SJCRH30 (cell line): ENCODE results near the gene TSC1. TPM values are rescaled to one million over a fixed set of nuclear protein-coding genes. Genes with fewer than 3 reads are reported as not detected.
A peak's percentile ranks its signal among the peaks of the same experiment; 100 is the strongest.
"Not testable (repeated sequence)": the region's sequence is repeated elsewhere in the genome, so short reads cannot be mapped to it uniquely, and the experiment has no call there.

Experiments
- DNase-seq, 2 experiments: peaks; one replicate each; pipeline ENCODE4 v3.0.0-alpha.2; 2015 to 2020
- H3K27ac ChIP-seq: fragments of 250-450 bp; sonication (Bioruptor Pico); 2 replicates; pipeline ENCODE4 v1.5.1; 2020; ENCODE audit warnings: mild to moderate bottlenecking, moderate library complexity
- H3K27me3 ChIP-seq: fragments of 250-450 bp; sonication (Bioruptor Pico); 2 replicates; pipeline ENCODE4 v1.5.1; 2020; ENCODE audit warnings: mild to moderate bottlenecking, moderate library complexity
- H3K36me3 ChIP-seq: fragments of 250-450 bp; sonication (Bioruptor Pico); 2 replicates; pipeline ENCODE4 v1.5.1; 2020; ENCODE audit warnings: mild to moderate bottlenecking, moderate library complexity
- H3K4me1 ChIP-seq: fragments of 250-450 bp; sonication (Bioruptor Pico); 2 replicates; pipeline ENCODE4 v1.5.1; 2020; ENCODE audit warnings: mild to moderate bottlenecking, moderate library complexity
- H3K4me3 ChIP-seq: fragments of 250-450 bp; sonication (Bioruptor Pico); 2 replicates; pipeline ENCODE4 v1.5.1; 2020; ENCODE audit warnings: mild to moderate bottlenecking, moderate library complexity
- H3K9me3 ChIP-seq: fragments of 250-450 bp; sonication (Bioruptor Pico); replicated peaks from 2 replicates; pipeline ENCODE4 v1.5.1; 2020; ENCODE audit warnings: mild to moderate bottlenecking, moderate library complexity
- total RNA-seq: library from RNA; depleted of rRNA; stranded (reverse); fragments of >200 nt; shearing (Covaris generic); gene quantifications from 2 replicates; pipeline ENCODE4 v1.2.3, GENCODE V29; 2014

TSC1 gene
- total RNA-seq, 1 experiment from 2014 or later = 44.5 TPM

GRCh38 chr9:132984202-132985070 lies 40.0 kb upstream of the TSC1 start:
- Histone ChIP-seq H3K9me3 (no peaks in the 10 kb centered on the region), H3K36me3 (no peaks in the 10 kb centered on the region), H3K4me3 (no peak overlapping the region), H3K27me3 (peaks cover 73% of the 10 kb centered on the region), H3K27ac (no peak overlapping the region), H3K4me1 (peaks cover 11% of the 10 kb centered on the region; the same call in 1 of the 2 replicates)
- DNase-seq = no peak

GRCh38 chr9:132983491-132984201 lies 39.2 kb upstream of the TSC1 start:
- no peak for DNase-seq
- Histone ChIP-seq H3K9me3 (no peaks in the 10 kb centered on the region), H3K4me3 (no peak overlapping the region), H3K27me3 (peaks cover 79% of the 10 kb centered on the region), H3K36me3 (no peaks in the 10 kb centered on the region), H3K27ac (no peak overlapping the region), H3K4me1 (peaks cover 11% of the 10 kb centered on the region; the same call in 1 of the 2 replicates)

GRCh38 chr9:132982458-132982857 lies 38.0 kb upstream of the TSC1 start:
- DNase-seq = no peak
- Histone ChIP-seq H3K4me3 (no peak overlapping the region), H3K4me1 (peaks cover 11% of the 10 kb centered on the region; the same call in 1 of the 2 replicates), H3K36me3 (no peaks in the 10 kb centered on the region), H3K27ac (no peak overlapping the region), H3K27me3 (peaks cover 82% of the 10 kb centered on the region), H3K9me3 (no peaks in the 10 kb centered on the region)

GRCh38 chr9:132980157-132980556 lies 35.7 kb upstream of the TSC1 start:
- Histone ChIP-seq H3K27ac (no peak overlapping the region), H3K27me3 (peaks cover 65% of the 10 kb centered on the region), H3K4me3 (no peak overlapping the region)

GRCh38 chr9:132978451-132979131 lies 34.2 kb upstream of the TSC1 start, which contains the start of gene GFI1B:
Gene GFI1B, plus strand, starts transcription at chr9:132978694. Its CDS starts 7,985 bp downstream, at chr9:132986679.
- H3K4me3 ChIP-seq = no peak within 1 kb of the TSS
- no peaks in the 10 kb centered on the region for H3K9me3 ChIP-seq
- no peak within 1 kb of the TSS for H3K27ac ChIP-seq
- peaks cover 52% of the 10 kb centered on the region for H3K27me3 ChIP-seq
- H3K4me1 ChIP-seq = no peaks in the 10 kb centered on the region
- DNase-seq = no peak
- no peaks in the 10 kb centered on the region for H3K36me3 ChIP-seq

More at GRCh38 chr9:132980157-132980556, 35.7 kb upstream of the TSC1 start:
- no peaks in the 10 kb centered on the region for H3K9me3 ChIP-seq
- H3K4me1 ChIP-seq = no peaks in the 10 kb centered on the region
- DNase-seq = no peak
- no peaks in the 10 kb centered on the region for H3K36me3 ChIP-seq

- Histone ChIP-seq H3K36me3 (no peaks in the 10 kb centered on the region), H3K4me3 (no peak overlapping the region), H3K9me3 (no peaks in the 10 kb centered on the region), H3K27me3 (peaks cover 48% of the 10 kb centered on the region), H3K27ac (no peak overlapping the region), H3K4me1 (no peaks in the 10 kb centered on the region)
- DNase-seq = no peak
Measured at GRCh38 chr9:132978112-132978450, 33.7 kb upstream of the TSC1 start.

- no peak overlapping the region for H3K4me3 ChIP-seq
- H3K27me3 ChIP-seq = peaks cover 35% of the 10 kb centered on the region
- H3K9me3 ChIP-seq = no peaks in the 10 kb centered on the region
- H3K36me3 ChIP-seq = no peaks in the 10 kb centered on the region
- H3K27ac ChIP-seq = no peak overlapping the region
- no peaks in the 10 kb centered on the region for H3K4me1 ChIP-seq
- DNase-seq = no peak
Measured at GRCh38 chr9:132976571-132976970, 32.2 kb upstream of the TSC1 start.

GRCh38 chr9:132975961-132976360 lies 31.5 kb upstream of the TSC1 start:
- peaks cover 31% of the 10 kb centered on the region for H3K27me3 ChIP-seq
- no peaks in the 10 kb centered on the region for H3K9me3 ChIP-seq
- no peaks in the 10 kb centered on the region for H3K36me3 ChIP-seq
- no peaks in the 10 kb centered on the region for H3K4me1 ChIP-seq
- no peak overlapping the region for H3K27ac ChIP-seq
- H3K4me3 ChIP-seq = no peak overlapping the region
- DNase-seq = no peak

GRCh38 chr9:132973713-132974112 lies 29.3 kb upstream of the TSC1 start:
- no peak overlapping the region for H3K4me3 ChIP-seq
- H3K36me3 ChIP-seq = no peaks in the 10 kb centered on the region
- H3K27ac ChIP-seq = no peak overlapping the region
- DNase-seq = peak; percentile 63 to 68
- H3K9me3 ChIP-seq = no peaks in the 10 kb centered on the region
- no peaks in the 10 kb centered on the region; the same call in 1 of the 2 replicates for H3K4me1 ChIP-seq
- H3K27me3 ChIP-seq = peaks cover 13% of the 10 kb centered on the region

GRCh38 chr9:132973166-132973565 lies 28.8 kb upstream of the TSC1 start:
- no peaks in the 10 kb centered on the region for H3K36me3 ChIP-seq
- H3K27ac ChIP-seq = no peak overlapping the region
- H3K4me3 ChIP-seq = no peak overlapping the region
- DNase-seq = no peak
- H3K27me3 ChIP-seq = peaks cover 8% of the 10 kb centered on the region
- H3K4me1 ChIP-seq = no peaks in the 10 kb centered on the region; the same call in 1 of the 2 replicates
- H3K9me3 ChIP-seq = no peaks in the 10 kb centered on the region

GRCh38 chr9:132970324-132971062 lies 26.1 kb upstream of the TSC1 start:
- no peak overlapping the region for H3K4me3 ChIP-seq
- H3K9me3 ChIP-seq = no peaks in the 10 kb centered on the region
- H3K27me3 ChIP-seq = peaks cover 9% of the 10 kb centered on the region
- DNase-seq = no peak
- no peaks in the 10 kb centered on the region; the same call in 1 of the 2 replicates for H3K4me1 ChIP-seq
- H3K36me3 ChIP-seq = no peaks in the 10 kb centered on the region
- no peak overlapping the region for H3K27ac ChIP-seq

- Histone ChIP-seq H3K9me3 (no peaks in the 10 kb centered on the region), H3K27me3 (peaks cover 14% of the 10 kb centered on the region), H3K36me3 (no peaks in the 10 kb centered on the region), H3K4me1 (no peaks in the 10 kb centered on the region; the same call in 1 of the 2 replicates), H3K27ac (no peak overlapping the region), H3K4me3 (no peak overlapping the region)
- no peak for DNase-seq
Measured at GRCh38 chr9:132969783-132970182, 25.4 kb upstream of the TSC1 start.

GRCh38 chr9:132967908-132968307 lies 23.5 kb upstream of the TSC1 start:
- not testable (repeated sequence) for H3K9me3 ChIP-seq, H3K4me1 ChIP-seq, H3K27ac ChIP-seq, H3K36me3 ChIP-seq, DNase-seq, H3K4me3 ChIP-seq
- H3K27me3 ChIP-seq = peaks cover 14% of the 10 kb centered on the region

- Histone ChIP-seq H3K4me3 (no peak overlapping the region), H3K27me3 (peaks cover 14% of the 10 kb centered on the region), H3K36me3 (no peaks in the 10 kb centered on the region), H3K9me3 (no peaks in the 10 kb centered on the region), H3K27ac (no peak overlapping the region), H3K4me1 (no peaks in the 10 kb centered on the region; the same call in 1 of the 2 replicates)
- DNase-seq = no peak
Measured at GRCh38 chr9:132965478-132965877, 21.1 kb upstream of the TSC1 start.
